Activated CD8-positive, alpha-beta memory T cell treated with anti-CD3 and anti-CD28 coated beads for 24 hours (primary cell): Measurements from ENCODE around the gene FAM110A.

Experiments
- DNase-seq: peaks from one replicate; pipeline ENCODE4 v3.0.0-alpha.2; 2020

The FAM110A gene

DNA sequence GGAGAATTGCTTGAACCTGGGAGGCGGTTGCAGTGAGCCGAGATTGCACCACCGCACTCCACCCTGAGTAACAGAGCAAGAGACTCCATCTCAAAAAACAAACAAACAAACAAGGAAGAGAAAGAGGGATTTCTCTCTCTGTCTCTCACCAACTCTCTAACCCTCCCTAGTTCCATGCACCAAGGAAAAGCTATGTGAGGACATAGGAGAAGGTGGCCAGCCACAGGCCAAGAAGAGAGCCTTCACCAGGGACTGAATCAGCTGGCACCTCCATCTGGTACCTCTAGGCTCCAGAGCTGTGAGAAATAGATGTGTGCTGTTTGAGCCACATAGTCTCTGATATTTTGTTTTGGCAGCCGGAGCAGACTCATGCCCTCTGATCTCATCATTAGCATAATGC is 9.0 kb upstream of the FAM110A start:
- no peak for DNase-seq

DNA sequence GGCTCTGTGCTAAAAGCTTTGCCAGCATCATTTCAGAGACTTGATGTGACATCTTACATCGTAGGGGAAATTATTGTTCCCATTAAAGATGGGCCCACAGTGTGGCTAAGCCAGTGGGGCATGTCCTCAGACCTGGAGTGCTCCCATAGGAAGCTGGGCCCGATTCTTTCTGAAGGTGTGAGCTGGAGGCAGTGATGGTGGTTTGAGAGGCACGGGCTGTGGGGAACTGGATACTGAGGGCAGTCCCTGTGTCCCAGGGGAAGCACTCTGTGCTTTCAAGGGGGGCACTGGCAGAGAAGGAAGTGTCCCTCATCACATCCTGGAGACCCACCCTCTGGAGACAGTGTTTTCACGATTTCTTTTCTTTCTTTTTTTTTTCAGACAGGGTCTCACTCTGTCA is 8.6 kb upstream of the FAM110A start:
- DNase-seq = no peak

GRCh38 chr20:825710-826421 is 7.6 kb upstream of the FAM110A start:
- DNase-seq = peak; percentile 40

- peak; percentile 38 for DNase-seq
These were observed 6.7 kb upstream of the FAM110A start for GRCh38 chr20:826695-827323.

DNA sequence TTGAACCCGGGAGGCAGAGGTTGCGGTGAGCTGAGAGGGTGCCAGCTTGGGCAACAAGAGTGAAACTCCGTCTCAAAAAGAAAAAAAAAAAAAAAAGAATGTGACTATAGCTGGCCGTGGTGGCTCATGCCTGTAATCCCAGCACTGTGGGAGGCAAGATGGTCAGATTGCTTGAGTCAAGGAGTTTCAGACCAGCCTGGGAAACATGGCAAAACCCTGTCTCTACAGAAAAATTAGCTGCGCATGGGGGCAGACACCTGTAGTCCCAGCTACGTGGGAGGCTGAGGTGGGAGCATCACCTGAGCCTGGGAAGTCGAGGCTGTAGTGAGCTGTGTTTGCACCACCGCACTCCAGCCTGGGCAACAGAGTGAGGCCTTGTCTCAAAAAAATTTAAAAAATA is 5.5 kb upstream of the FAM110A start:
- DNase-seq = peak; percentile 7

GRCh38 chr20:828987-829386 is 4.5 kb upstream of the FAM110A start:
- peak; percentile 33 for DNase-seq

GRCh38 chr20:829551-829950 is 4.0 kb upstream of the FAM110A start:
- no peak for DNase-seq

GRCh38 chr20:830011-830521 is 3.4 kb upstream of the FAM110A start:
- DNase-seq = no peak

DNA sequence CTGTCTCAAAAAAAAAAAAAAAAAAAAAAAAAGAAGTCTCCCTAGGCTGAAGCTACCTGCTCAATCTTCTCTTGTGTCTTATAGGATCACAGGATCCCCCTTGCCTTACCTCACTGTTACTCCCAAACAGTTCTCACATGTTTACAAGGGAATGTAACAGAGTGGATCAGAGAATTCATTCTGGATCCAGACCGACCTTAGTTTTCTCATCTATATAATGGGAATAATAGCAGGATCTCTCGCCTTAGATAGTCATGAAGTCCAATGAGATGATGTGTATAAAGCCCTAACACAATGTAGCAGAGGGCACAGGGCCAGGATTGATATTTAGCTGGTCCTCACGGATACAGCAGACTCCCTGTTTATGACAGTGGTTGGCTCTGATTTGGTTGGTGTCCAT is 2.3 kb upstream of the FAM110A start:
- DNase-seq = no peak

DNA sequence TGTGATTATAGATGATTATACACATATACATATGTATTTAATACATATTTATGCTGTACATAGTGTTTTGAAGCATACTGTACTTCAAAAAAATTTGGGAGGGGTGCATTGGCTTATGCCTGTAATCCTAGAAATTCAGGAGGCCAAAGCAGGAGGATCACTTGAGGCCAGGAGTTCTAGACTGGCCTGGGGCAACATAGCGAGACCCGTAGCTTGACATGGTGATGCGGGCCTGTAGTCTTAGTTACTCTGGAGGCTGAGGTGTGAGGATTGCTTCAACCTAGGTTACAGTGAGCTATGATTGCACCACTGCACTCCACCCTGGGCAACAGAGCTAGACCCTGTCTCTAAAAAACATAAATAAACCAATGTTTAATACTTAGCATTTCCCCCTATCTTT is 1.6 kb upstream of the FAM110A start:
- no peak for DNase-seq

- DNase-seq = no peak
These were observed 430 bp upstream of the FAM110A start for GRCh38 chr20:833121-833449.

GRCh38 chr20:834151-834746 is 734 bp downstream of the FAM110A start:
- DNase-seq = peak; percentile 63

DNA sequence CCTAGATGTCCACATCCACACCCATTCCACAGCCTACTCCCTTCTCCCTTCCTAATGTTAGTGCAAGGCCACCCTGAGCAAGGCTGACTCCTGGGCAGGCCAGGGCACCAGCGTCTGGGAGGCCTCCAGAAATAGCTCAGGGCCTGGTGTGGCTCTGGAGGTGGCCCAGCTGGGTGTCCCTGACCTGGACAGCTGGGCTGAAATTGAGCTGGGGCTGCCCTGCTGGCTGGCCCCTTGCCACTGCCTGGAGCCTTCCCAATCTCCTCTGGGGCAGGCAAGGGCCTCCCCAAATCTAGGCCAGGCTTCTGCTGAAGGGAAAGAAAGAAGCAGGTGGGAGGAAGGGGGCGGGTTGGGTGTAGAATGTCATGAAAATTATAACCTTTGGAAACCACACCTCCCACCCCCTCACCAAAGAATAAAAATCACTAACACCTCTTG is 2.1 kb downstream of the FAM110A start:
- DNase-seq = peak; percentile 66

DNA sequence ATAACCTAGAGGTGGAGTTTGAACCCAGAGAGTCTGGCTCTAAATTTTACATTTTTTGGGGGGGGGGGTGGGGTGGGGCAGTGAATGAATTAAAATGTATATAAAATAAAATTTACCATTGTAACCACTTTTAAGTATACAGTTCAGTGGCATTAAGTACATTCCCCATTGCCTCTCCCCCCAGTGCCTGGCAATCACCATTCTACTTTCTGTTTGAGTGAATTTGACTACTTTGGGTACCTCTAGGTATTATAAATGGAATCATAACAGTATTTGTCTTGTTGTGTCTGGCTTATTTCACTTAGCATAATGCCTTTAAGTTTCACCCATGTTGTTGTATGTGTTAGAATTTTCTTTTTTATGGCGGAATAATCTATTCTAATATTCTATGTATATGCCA is 2.7 kb downstream of the FAM110A start:
- no peak for DNase-seq

DNA sequence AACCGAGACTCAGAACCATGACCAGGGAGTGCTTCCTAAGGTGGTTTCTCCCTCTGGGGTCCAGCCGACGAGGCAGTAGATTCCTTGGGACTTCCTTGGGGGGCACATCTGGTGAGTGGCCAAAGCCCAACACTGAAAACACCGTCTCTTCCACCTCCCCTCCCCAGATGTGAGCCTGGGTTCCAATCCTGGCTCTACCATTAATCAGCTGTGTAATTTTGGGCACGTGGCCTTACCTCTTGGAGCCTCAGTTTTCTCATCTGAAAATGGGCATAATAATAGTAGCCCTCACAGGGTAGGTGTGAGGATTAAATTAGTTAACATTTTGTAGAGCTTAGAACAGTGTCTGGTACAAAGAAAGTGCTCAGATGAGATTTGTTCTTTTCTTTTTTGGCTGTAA is 5.5 kb downstream of the FAM110A start:
- DNase-seq = no peak

GRCh38 chr20:839626-840025 is 6.1 kb downstream of the FAM110A start:
- DNase-seq = no peak

- no peak for DNase-seq
These were observed 7.0 kb downstream of the FAM110A start for GRCh38 chr20:840503-840857.

DNA sequence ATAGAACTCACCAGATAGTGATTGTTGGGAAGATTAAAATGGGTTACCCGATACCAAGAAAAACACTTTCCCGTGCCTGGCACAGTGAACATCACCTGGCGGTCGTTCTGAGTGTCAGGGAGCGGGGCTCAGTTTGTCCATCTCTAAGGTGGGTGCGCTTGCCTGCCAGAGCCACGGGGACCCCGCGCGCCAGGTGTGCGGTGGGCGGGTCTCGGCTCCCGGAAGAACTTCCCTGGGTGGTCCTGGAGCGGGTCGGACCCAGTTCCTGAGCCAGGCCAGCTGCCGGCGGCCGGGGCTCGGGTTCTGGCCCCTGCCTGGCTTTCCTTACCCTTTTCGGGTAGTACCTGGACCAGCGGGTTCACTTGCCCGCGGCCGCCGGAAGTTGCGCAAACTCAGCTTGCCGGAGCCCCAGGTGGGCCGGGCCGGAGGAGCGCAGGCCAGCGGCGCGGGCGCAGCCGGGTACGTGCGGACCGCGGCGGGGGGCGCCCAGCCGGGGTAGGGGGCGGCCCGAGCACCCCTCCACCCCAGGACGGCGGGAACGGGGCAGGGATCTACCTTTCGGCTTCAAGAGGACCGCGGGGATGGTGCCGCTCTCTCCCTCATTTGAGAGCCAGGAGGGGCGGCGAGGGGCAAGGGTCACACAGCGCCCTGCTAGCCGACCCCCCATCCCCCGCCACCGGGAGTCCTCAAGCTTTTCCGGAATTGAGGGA is 7.5 kb downstream of the FAM110A start:
- DNase-seq = peak; percentile 70

- no peak for DNase-seq
These were observed 8.3 kb downstream of the FAM110A start for GRCh38 chr20:841568-842546.

DNA sequence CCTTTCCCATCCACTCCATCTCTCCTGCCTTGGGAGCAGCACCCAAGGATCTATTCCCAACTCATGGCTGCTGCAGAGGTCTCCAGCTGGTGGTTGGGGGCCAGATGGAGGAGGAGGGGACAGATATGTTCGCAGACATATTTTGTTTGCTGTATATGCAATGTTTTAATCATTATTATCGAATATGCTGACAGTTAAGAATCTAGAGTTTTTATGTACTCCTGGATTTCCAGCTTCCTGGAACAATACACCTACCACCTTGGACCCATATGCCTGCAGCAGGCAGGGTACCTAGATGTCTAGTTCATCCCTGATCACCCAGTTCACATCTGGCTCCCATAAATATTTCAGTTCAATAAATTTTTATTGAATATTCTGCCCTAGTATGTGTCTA is 9.0 kb downstream of the FAM110A start:
- DNase-seq = no peak

DNA sequence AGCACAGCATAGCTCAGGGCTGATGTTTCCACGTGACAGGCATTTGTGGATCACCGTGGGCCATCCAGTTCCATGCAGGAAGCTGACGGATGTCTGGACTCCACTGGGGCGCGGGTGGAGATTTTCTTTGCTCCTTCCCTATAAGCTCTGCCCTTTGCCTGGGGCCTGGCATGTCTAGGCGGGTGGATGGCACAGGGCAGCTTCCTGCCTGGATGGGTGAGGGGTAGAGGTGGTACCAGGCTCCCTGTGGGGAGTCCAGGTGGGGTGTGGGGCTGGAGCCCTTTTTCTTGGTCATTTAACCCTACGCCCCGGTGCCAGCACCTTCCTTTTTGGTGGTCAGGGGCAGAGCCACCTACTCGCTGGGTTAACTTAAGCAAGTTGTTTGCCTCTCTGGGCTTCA is 10.4 kb downstream of the FAM110A start:
- no peak for DNase-seq

DNA sequence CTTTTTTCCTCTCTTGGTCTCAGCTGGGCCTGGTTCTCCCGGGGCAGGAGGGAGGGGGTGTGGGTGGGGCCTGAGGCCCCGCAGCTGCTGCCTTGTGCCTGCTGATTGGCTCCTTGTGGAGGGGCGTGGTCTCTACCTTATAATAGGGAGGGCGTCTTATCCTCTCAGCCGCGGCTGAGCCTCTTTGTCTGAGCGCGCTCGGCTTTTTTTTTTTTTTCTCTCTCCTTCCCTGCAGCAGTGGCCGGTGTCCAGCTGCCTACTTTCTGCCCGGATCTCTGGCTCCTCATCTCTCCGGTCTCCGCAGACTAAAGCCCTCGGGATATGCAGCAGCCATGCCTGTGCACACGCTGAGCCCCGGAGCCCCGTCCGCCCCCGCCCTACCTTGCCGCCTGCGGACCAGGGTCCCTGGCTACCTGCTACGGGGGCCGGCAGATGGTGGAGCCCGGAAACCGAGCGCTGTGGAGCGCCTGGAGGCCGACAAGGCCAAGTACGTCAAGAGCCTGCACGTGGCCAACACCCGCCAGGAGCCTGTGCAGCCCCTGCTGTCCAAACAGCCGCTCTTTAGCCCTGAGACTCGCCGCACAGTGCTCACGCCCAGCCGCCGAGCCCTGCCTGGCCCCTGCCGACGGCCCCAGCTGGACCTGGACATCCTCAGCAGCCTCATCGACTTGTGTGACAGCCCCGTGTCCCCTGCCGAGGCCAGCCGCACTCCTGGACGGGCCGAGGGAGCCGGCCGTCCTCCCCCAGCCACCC is 11.1 kb downstream of the FAM110A start:
- DNase-seq = peak; percentile 89
